Measurements from ENCODE around the gene SLC28A1. TPM values are rescaled to one million over a fixed set of nuclear protein-coding genes. Genes with fewer than 3 reads are reported as not detected.

SLC28A1 gene
- total RNA-seq, 1 experiment from 2014 or later, result 1.1 TPM

- peaks cover 17% of the 10 kb centered on the region for H3K4me1 ChIP-seq (ENCODE audit: insufficient read depth, low read length)
- DNase-seq (no peak), ATAC-seq (no peak)
- H3K27me3 ChIP-seq (ENCODE audit: low read length), result no peaks in the 10 kb centered on the region
- H3F3A ChIP-seq (ENCODE audit: low read length, unreplicated experiment), result no peaks in the 10 kb centered on the region
- no peak overlapping the region for H3K9ac ChIP-seq (ENCODE audit: low read length)
- ChIA-PET POLR2A (ENCODE audit: unreplicated experiment) (no interaction called here), CTCF (no interaction called here)
- no peak overlapping the region for H2AFZ ChIP-seq (ENCODE audit: low read length)
- no peaks in the 10 kb centered on the region for H3K9me2 ChIP-seq (replicated peaks; ENCODE audit: low read length)
- intact Hi-C loops (cut with micrococcal nuclease), result no loop called here
- BruUV-seq (replicated peaks), result no TSS peak
- no peak overlapping the region for H3K4me3 ChIP-seq (ENCODE audit: low read length)
- no peaks in the 10 kb centered on the region for H3K79me2 ChIP-seq (ENCODE audit: low read length)
- no peaks in the 10 kb centered on the region for H3K36me3 ChIP-seq (ENCODE audit: low read depth, low read length)
- no peak overlapping the region for H3K27ac ChIP-seq (ENCODE audit: low read length)
- no peak for TF ChIP-seq EZH2 (IDR thresholded peaks at IDR 0.05; ENCODE audit: low read length, unreplicated experiment)
- H3K4me2 ChIP-seq (ENCODE audit: low read length), result no peak overlapping the region
- H4K20me1 ChIP-seq (ENCODE audit: low read length), result no peaks in the 10 kb centered on the region
- no peaks in the 10 kb centered on the region for H3K9me3 ChIP-seq (ENCODE audit: low read length)
These were observed 43.6 kb upstream of the SLC28A1 start for GRCh38 chr15:84840741-84841429.

- Histone ChIP-seq H4K20me1 (ENCODE audit: low read length) (no peaks in the 10 kb centered on the region), H3K9me2 (replicated peaks; ENCODE audit: low read length) (no peaks in the 10 kb centered on the region), H3K9me3 (ENCODE audit: low read length) (no peaks in the 10 kb centered on the region), H3K27ac (ENCODE audit: low read length) (no peak overlapping the region), H3K4me1 (ENCODE audit: insufficient read depth, low read length) (peaks cover 17% of the 10 kb centered on the region), H3K9ac (ENCODE audit: low read length) (no peak overlapping the region), H3K4me2 (ENCODE audit: low read length) (no peak overlapping the region), H3K27me3 (ENCODE audit: low read length) (no peaks in the 10 kb centered on the region), H2AFZ (ENCODE audit: low read length) (no peak overlapping the region), H3K4me3 (ENCODE audit: low read length) (no peak overlapping the region), H3K36me3 (ENCODE audit: low read depth, low read length) (no peaks in the 10 kb centered on the region; the same call in 1 of the 2 replicates), H3F3A (ENCODE audit: low read length, unreplicated experiment) (no peaks in the 10 kb centered on the region), H3K79me2 (ENCODE audit: low read length) (no peaks in the 10 kb centered on the region)
- no peak for TF ChIP-seq EZH2phosphoT487 (IDR thresholded peaks at IDR 0.05; ENCODE audit: borderline replicate concordance, low read length)
- no peak for TF ChIP-seq CTCF (conservative IDR thresholded peaks at IDR 0.05; ENCODE audit: low read depth, low read length)
- TF ChIP-seq EZH2 (IDR thresholded peaks at IDR 0.05; ENCODE audit: low read length, unreplicated experiment), result no peak
- no peak for DNase-seq
- ChIA-PET CTCF (no interaction called here), POLR2A (ENCODE audit: unreplicated experiment) (no interaction called here)
- no TSS peak for BruUV-seq (replicated peaks)
- no peak for ATAC-seq
- intact Hi-C loops (cut with micrococcal nuclease), result no loop called here
These were observed 41.7 kb upstream of the SLC28A1 start for GRCh38 chr15:84842781-84843180.

- ATAC-seq, result no peak
- H3K4me2 ChIP-seq (ENCODE audit: low read length), result no peak overlapping the region
- H3K36me3 ChIP-seq (ENCODE audit: low read depth, low read length), result no peaks in the 10 kb centered on the region; the same call in 1 of the 2 replicates
- H3K27ac ChIP-seq (ENCODE audit: low read length), result no peak overlapping the region
- ChIA-PET CTCF (interaction anchor here (0.7 kb wide), 2 partner anchors 9 to 25 kb away, joined by 4 read pairs; no protein-coding TSS in a partner anchor), POLR2A (ENCODE audit: unreplicated experiment) (no interaction called here)
- no peaks in the 10 kb centered on the region for H3K79me2 ChIP-seq (ENCODE audit: low read length)
- no peaks in the 10 kb centered on the region for H4K20me1 ChIP-seq (ENCODE audit: low read length)
- no peaks in the 10 kb centered on the region for H3K27me3 ChIP-seq (ENCODE audit: low read length)
- no peaks in the 10 kb centered on the region for H3K9me2 ChIP-seq (replicated peaks; ENCODE audit: low read length)
- peaks cover 17% of the 10 kb centered on the region for H3K4me1 ChIP-seq (ENCODE audit: insufficient read depth, low read length)
- BruUV-seq (replicated peaks), result no TSS peak
- intact Hi-C loops (cut with micrococcal nuclease), result loop anchor here (1.0 to 5.0 kb wide), 2 partner anchors 83 to 197 kb away; no protein-coding TSS in a partner anchor
- no peak for TF ChIP-seq EZH2 (IDR thresholded peaks at IDR 0.05; ENCODE audit: low read length, unreplicated experiment)
- no peak for TF ChIP-seq CTCF (conservative IDR thresholded peaks at IDR 0.05; ENCODE audit: low read depth, low read length)
- no peak for TF ChIP-seq EZH2phosphoT487 (IDR thresholded peaks at IDR 0.05; ENCODE audit: borderline replicate concordance, low read length)
- 0 out of 2 replicates have a peak overlapping the region, but pooled peaks have one; percentile 9 for H2AFZ ChIP-seq (ENCODE audit: low read length)
- H3K4me3 ChIP-seq (ENCODE audit: low read length), result no peak overlapping the region
- H3K9ac ChIP-seq (ENCODE audit: low read length), result no peak overlapping the region
- H3F3A ChIP-seq (ENCODE audit: low read length, unreplicated experiment), result peaks cover 3% of the 10 kb centered on the region
- no peaks in the 10 kb centered on the region for H3K9me3 ChIP-seq (ENCODE audit: low read length)
- DNase-seq, result no peak
These were observed 39.5 kb upstream of the SLC28A1 start for GRCh38 chr15:84844964-84845363.
